Activated T-cell treated with anti-CD3 and anti-CD28 coated beads, Interleukin-2, amount 50 U/mL, for 1 hour (primary cell): ENCODE measurements around the gene PTPRM.

ENCODE experiments used
- DNase-seq: peaks from one replicate; pipeline ENCODE4 v3.0.0-alpha.2; 2020

PTPRM gene

GRCh38 chr18:8261651-8262091 lies 694.6 kb downstream of the PTPRM start:
- no peak for DNase-seq

- DNase-seq: no peak
Measured at GRCh38 chr18:8262221-8262620, 695.1 kb downstream of the PTPRM start.

GRCh38 chr18:8264116-8264515 lies 697.0 kb downstream of the PTPRM start:
- DNase-seq: no peak

GRCh38 chr18:8264861-8265411 lies 697.8 kb downstream of the PTPRM start:
- DNase-seq: no peak

- no peak for DNase-seq
Measured at GRCh38 chr18:8272254-8272653, 705.1 kb downstream of the PTPRM start.

GRCh38 chr18:8274370-8274769 lies 707.3 kb downstream of the PTPRM start:
- DNase-seq: no peak

GRCh38 chr18:8276406-8276805 lies 709.3 kb downstream of the PTPRM start:
- no peak for DNase-seq

- no peak for DNase-seq
Measured at GRCh38 chr18:8277270-8277669, 710.2 kb downstream of the PTPRM start.

- no peak for DNase-seq
Measured at GRCh38 chr18:8279346-8279745, 712.2 kb downstream of the PTPRM start.

- no peak for DNase-seq
Measured at GRCh38 chr18:8279781-8280330, 712.7 kb downstream of the PTPRM start.

- no peak for DNase-seq
Measured at GRCh38 chr18:8283891-8284585, 716.9 kb downstream of the PTPRM start.

GRCh38 chr18:8286303-8286702 lies 719.2 kb downstream of the PTPRM start:
- DNase-seq: no peak

GRCh38 chr18:8287196-8287885 lies 720.2 kb downstream of the PTPRM start:
- no peak for DNase-seq

GRCh38 chr18:8288472-8289195 lies 721.5 kb downstream of the PTPRM start:
- DNase-seq: no peak

GRCh38 chr18:8290435-8290834 lies 723.3 kb downstream of the PTPRM start:
- DNase-seq: no peak

- DNase-seq: no peak
Measured at GRCh38 chr18:8290913-8291312, 723.8 kb downstream of the PTPRM start.

GRCh38 chr18:8293184-8293583 lies 726.1 kb downstream of the PTPRM start:
- no peak for DNase-seq

- DNase-seq: no peak
Measured at GRCh38 chr18:8296886-8297616, 729.9 kb downstream of the PTPRM start.

GRCh38 chr18:8298186-8298585 lies 731.1 kb downstream of the PTPRM start:
- no peak for DNase-seq

- no peak for DNase-seq
Measured at GRCh38 chr18:8299054-8299980, 732.2 kb downstream of the PTPRM start.

GRCh38 chr18:8300751-8301410 lies 733.8 kb downstream of the PTPRM start:
- DNase-seq: no peak
